ENCODE results near the gene MPL.

Gene MPL

GRCh38 chr1:43370564-43370963 is 32.9 kb downstream of the MPL start:
- Histone ChIP-seq H3K36me3 (ENCODE audit: insufficient read depth) (no peaks in the 10 kb centered on the region), H3K4me2 (no peak overlapping the region), H3K4me1 (ENCODE audit: low read depth, poor library complexity, severe bottlenecking) (peaks cover 13% of the 10 kb centered on the region), H2AFZ (ENCODE audit: low read depth) (no peak overlapping the region), H3K27me3 (ENCODE audit: insufficient read depth, low read depth) (no peaks in the 10 kb centered on the region), H4K20me1 (ENCODE audit: insufficient read depth) (no peaks in the 10 kb centered on the region), H3K4me3 (IDR thresholded peaks at IDR 0.05; ENCODE audit: insufficient read depth, low read depth, low read length) (no peak overlapping the region), H3K79me2 (ENCODE audit: insufficient read depth, low read depth) (peaks cover 19% of the 10 kb centered on the region; the same call in 1 of the 2 replicates), H3K27ac (no peak overlapping the region), H3K9ac (no peak overlapping the region)
- no peak for TF ChIP-seq CTCF (conservative IDR thresholded peaks at IDR 0.05; ENCODE audit: low read depth, low read length)

- H3K9ac ChIP-seq = no peak overlapping the region
- H4K20me1 ChIP-seq (ENCODE audit: insufficient read depth) = no peaks in the 10 kb centered on the region
- no peak overlapping the region for H3K27ac ChIP-seq
- H3K79me2 ChIP-seq (ENCODE audit: insufficient read depth, low read depth) = peaks cover 11% of the 10 kb centered on the region; the same call in 1 of the 2 replicates
- H3K4me3 ChIP-seq (IDR thresholded peaks at IDR 0.05; ENCODE audit: insufficient read depth, low read depth, low read length) = no peak overlapping the region
- no peak for TF ChIP-seq CTCF (conservative IDR thresholded peaks at IDR 0.05; ENCODE audit: low read depth, low read length)
- H3K36me3 ChIP-seq (ENCODE audit: insufficient read depth) = no peaks in the 10 kb centered on the region
- no peak overlapping the region for H2AFZ ChIP-seq (ENCODE audit: low read depth)
- peaks cover 5% of the 10 kb centered on the region for H3K4me1 ChIP-seq (ENCODE audit: low read depth, poor library complexity, severe bottlenecking)
- no peak overlapping the region for H3K4me2 ChIP-seq
- H3K27me3 ChIP-seq (ENCODE audit: insufficient read depth, low read depth) = no peaks in the 10 kb centered on the region
These were observed 34.6 kb downstream of the MPL start for GRCh38 chr1:43372172-43372571.

- H4K20me1 ChIP-seq (ENCODE audit: insufficient read depth) = no peaks in the 10 kb centered on the region
- no peak overlapping the region for H2AFZ ChIP-seq (ENCODE audit: low read depth)
- H3K27me3 ChIP-seq (ENCODE audit: insufficient read depth, low read depth) = no peaks in the 10 kb centered on the region
- H3K27ac ChIP-seq = no peak overlapping the region
- no peak overlapping the region for H3K9ac ChIP-seq
- H3K79me2 ChIP-seq (ENCODE audit: insufficient read depth, low read depth) = peaks cover 9% of the 10 kb centered on the region; the same call in 1 of the 2 replicates
- no peak overlapping the region for H3K4me3 ChIP-seq (IDR thresholded peaks at IDR 0.05; ENCODE audit: insufficient read depth, low read depth, low read length)
- peaks cover 5% of the 10 kb centered on the region for H3K4me1 ChIP-seq (ENCODE audit: low read depth, poor library complexity, severe bottlenecking)
- no peaks in the 10 kb centered on the region for H3K36me3 ChIP-seq (ENCODE audit: insufficient read depth)
- no peak for TF ChIP-seq CTCF (conservative IDR thresholded peaks at IDR 0.05; ENCODE audit: low read depth, low read length)
- H3K4me2 ChIP-seq = no peak overlapping the region
These were observed 35.7 kb downstream of the MPL start for GRCh38 chr1:43373066-43373940.

GRCh38 chr1:43376723-43377235 is 39.2 kb downstream of the MPL start:
- Histone ChIP-seq H3K79me2 (ENCODE audit: insufficient read depth, low read depth) (no peaks in the 10 kb centered on the region), H3K4me2 (no peak overlapping the region), H3K27ac (no peak overlapping the region), H3K4me1 (ENCODE audit: low read depth, poor library complexity, severe bottlenecking) (no peaks in the 10 kb centered on the region), H3K36me3 (ENCODE audit: insufficient read depth) (no peaks in the 10 kb centered on the region), H3K27me3 (ENCODE audit: insufficient read depth, low read depth) (no peaks in the 10 kb centered on the region), H3K4me3 (IDR thresholded peaks at IDR 0.05; ENCODE audit: insufficient read depth, low read depth, low read length) (no peak overlapping the region), H3K9ac (no peak overlapping the region), H4K20me1 (ENCODE audit: insufficient read depth) (no peaks in the 10 kb centered on the region), H2AFZ (ENCODE audit: low read depth) (no peak overlapping the region)
- TF ChIP-seq CTCF (conservative IDR thresholded peaks at IDR 0.05; ENCODE audit: low read depth, low read length) = no peak
